Right renal pelvis (tissue), 4 donors: ENCODE data around the gene SKAP1. TPM values are rescaled to one million over a fixed set of nuclear protein-coding genes. Genes with fewer than 3 reads are reported as not detected.
"Not testable (repeated sequence)": the region's sequence is repeated elsewhere in the genome, so short reads cannot be mapped to it uniquely, and the experiment has no call there.

Experiments used
- DNase-seq, 4 donors: peaks; one replicate each; pipeline ENCODE4 v3.0.0-alpha.2; 2013; ENCODE audit warnings: low read depth in 4 of 4, low spot score in 3 of 4, missing footprints in 1 of 4
- polyA plus RNA-seq, 4 donors: library from polyadenylated mRNA; unstranded; fragments of 120-200 nt; gene quantifications; one replicate each; pipeline ENCODE4 v1.2.1, GENCODE V29; 2013; ENCODE audit not compliant: insufficient read length in 4 of 4

Gene SKAP1
- polyA plus RNA-seq, 4 donors: 10.5 to 12.8 (median 12.2) TPM

DNA sequence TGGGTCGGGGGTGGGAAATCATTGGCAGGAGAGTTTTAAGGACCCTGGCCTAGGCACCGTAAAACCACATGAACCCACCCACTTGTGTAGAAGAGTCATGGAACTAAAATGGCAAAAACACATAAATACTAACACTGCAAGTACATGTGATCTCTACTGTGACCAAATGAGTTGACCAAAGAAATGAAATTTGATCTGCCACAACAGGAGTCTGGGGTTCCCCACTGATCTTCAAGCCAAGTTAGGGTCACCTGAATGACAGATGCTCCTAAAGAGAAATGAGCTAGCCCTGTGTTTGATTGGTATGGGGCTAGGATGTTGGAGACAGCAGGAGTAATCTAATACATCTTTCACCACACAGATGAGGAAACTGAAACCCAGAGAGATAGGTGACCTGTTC lies 21.5 kb upstream of the SKAP1 start:
- no peak for DNase-seq

DNA sequence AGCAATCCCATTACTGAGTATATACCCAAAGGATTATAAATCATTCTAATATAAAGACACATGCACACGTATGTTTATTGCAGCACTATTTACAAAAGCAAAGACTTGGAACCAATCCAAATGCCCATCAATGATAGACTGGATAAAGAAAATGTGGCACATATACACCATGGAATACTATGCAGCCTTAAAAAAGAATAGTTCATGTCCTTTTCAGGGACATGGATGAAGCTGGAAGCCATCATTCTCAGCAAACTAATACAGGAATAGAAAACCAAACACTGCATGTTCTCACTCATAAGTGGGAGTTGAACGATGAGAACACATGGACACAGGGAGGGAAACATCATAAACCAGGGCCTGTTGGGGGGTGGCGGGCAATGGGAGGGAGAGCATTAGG lies 19.3 kb upstream of the SKAP1 start:
- DNase-seq: not testable (repeated sequence)

DNA sequence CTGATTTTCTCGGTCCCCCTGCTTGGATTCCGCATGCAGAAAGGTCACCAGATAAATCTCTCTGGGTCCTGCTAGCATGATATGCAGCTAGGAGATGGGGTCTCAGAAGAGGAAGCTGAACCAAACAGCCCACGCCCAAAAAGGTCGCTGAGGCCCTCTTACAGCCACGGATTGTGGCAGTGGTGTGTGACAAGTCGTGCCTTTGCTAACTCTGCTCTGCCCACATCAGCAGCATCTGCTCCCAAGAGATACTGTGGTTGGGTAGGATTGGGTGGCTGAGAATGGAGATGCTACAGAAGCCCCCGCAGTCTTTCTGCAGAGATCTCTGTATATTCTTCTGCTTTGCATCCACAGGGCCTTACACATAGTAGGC lies 15.2 kb upstream of the SKAP1 start:
- DNase-seq: no peak

DNA sequence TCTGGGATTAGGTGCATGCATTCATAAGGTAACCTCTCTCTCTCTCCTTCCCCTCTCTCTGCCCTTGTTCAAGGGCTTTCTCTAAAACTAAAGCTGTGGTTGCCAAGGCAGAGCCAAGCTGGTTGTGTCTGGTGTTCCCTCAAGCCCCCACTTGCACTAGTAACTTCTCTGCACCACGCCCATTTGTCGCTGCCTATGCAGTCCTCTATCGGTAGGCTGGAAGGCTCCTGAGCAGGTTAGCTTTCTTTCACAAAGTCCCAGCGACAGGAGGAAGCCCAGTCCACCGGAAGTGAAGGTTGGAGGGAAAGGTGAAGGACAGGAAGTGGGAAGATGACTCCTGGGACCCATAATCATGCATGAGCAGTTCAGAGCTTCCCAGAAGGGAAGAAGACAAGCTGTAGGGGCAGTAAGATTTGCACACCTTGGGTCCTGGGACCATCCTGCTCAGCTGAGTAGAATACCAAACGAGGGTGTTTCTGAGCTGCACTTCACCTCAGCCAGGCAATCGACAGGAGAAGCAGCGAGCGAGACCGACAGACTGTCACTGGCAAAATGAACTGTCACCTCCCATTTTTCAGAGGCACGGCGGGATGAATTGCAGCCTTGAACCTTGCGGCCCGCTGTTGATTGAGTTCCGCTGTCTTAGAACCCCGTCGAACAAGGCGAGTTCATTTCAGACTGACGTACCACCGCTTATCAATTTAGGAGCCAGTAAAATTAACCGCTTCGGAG lies 14.7 kb upstream of the SKAP1 start:
- no peak for DNase-seq

DNA sequence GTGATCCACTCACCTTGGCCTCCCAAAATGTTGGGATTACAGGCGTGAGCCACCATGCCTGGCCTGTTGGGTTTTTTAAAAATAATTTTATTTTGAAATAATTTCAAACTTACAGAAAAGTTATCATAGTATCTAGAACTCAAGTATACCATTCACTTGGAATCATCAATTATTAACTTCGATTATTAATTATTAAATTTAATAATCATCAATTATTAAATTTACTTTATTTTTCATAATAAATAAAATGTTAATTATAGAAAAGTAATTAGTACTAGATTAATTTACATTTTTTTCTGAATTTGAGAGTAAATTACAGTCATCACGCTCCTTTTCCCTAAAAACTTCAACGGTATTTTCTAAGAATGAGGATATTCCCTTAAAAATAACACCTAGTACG lies 13.7 kb upstream of the SKAP1 start:
- DNase-seq: no peak

DNA sequence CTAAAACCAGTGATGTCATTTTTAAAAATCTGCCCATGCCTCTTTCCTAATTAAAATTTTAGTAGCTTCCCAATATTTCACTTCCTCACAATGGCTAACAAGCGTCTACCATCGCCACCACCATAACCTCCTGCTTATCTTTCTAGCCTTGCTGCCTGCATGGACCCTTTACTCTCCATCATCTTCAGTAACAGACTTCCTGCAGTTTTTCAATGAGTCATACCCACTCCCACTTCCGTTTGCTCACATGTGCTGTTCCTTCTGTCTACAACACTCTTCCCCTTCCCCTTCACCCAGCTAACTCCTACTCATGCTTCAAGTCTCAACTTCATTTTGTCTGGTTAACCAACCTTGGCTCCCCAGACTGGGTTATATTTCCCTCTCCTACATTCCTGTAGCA lies 12.8 kb upstream of the SKAP1 start:
- DNase-seq: no peak

DNA sequence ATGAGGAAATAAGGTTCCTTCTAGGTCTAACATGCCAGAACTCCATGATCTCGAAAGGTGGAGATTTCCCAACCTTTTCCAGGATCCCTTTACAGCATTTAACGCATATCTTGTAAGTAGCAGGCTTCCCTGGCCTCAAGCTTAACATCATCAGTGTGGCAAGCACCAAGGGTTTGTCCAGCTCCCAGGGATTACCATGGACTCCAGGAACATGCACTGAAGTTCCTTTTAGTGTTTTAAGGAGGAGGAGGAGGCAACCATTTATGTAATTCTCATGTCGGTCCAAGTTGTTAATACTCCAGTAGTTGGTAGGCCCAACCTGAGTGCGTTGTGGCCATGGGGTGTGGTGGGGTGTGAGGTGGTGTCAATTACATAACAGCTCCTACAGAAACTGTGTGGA lies 11.8 kb upstream of the SKAP1 start:
- no peak for DNase-seq

DNA sequence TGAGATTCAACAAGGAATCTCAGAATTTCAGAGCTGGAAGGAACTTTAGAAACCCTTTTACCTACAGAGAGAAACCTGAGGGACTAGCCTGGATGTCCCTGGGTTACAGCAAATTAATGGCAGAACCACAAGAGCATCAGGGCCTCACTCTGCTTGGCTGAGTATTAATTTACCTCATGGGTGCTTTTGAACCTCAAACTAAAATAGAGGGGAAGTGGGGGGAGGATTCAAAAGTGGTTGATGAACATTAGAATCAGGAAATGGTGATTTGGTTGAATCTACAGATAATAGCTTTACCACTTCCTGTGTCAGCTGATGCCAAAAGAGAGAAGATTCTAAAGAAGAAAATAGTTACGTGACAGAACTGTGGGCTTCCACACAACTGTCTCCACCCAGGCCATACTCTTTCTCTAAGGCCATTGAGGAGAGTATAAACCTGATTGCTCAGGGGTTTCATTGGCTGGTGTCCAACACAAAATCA lies 11.3 kb upstream of the SKAP1 start:
- DNase-seq: no peak

DNA sequence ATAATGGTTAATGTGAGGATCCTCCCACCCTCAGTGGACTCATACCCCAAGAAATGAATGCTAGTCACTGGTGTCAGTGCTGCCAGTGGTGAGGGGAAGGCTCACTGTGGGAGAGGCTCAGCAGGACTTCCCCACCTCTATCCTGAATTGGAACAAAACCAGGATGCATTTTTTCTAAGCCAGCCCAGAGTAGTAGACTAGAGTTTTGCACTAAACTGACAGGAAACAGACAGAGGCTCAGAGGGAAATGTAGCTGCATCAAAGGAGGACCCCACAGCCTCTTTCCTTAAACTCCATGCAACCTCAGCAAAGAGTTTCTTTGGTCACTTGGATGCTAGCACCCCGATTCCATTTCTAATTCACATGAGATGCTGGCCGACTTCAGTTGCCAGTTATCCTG lies 10.7 kb upstream of the SKAP1 start:
- no peak for DNase-seq

DNA sequence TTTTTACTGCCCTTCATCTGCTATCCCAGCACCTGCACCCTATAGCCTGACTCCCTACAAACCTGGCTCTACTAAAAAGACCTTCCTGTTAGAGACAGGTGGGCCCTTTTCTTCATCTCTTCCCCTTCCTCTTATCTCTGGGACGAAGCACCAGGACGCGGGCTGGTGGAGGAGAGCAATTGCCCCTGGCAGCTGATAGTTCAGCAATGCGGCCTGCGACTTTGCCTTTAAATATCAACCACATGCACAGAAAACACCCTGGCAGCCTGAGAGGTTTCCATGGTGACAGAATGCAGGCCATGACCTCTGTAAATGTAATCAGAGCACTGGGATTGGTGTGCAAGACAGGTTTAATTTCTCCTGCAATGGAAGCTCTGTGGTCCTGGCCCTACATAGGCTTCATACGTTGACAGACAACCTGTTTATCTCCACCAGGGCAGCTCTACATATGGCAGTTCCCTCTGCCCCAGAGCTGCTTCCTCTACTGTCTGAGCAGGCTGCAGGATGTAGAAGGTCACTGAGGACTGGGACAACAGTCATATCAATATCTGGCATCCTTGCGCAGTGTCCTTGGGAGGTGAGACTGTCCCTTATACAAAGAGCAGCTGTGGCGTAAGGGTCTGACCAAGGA lies 10.0 kb upstream of the SKAP1 start:
- DNase-seq: peak in 1 of 4 donors; percentile 58

DNA sequence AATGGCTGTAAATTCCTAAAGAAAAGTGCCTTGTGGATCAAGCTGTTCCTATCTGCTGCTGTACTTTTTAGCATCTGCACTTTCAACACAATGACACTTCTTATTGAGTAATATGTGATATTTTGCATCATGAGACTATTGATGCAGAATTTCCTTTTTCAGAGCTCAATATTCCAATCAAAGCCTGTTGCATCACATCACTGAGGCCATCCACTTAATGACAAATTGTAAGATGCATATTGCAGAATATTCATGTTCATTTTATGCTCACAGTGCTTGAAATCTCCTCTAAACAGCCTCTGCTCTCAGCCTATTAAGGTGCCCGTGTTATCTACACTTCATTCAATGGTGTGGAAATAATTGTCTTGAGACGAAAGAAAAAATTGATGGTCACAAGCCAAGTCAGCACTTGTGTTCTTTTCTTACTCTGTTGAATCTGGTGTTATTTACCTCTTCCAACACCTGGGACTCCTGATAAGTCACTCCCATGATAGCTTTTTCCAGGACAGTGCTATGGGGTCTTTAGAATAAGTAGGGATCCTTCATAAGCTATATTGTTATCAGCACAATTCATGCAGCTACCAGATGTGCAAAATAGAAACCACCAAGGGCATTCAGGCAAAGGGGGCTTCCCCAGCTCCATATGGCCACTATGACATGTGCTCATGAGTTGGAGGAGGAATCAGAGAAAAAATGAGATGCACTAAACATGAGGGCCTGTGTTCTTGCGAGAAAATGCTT lies 9.3 kb upstream of the SKAP1 start:
- no peak for DNase-seq

DNA sequence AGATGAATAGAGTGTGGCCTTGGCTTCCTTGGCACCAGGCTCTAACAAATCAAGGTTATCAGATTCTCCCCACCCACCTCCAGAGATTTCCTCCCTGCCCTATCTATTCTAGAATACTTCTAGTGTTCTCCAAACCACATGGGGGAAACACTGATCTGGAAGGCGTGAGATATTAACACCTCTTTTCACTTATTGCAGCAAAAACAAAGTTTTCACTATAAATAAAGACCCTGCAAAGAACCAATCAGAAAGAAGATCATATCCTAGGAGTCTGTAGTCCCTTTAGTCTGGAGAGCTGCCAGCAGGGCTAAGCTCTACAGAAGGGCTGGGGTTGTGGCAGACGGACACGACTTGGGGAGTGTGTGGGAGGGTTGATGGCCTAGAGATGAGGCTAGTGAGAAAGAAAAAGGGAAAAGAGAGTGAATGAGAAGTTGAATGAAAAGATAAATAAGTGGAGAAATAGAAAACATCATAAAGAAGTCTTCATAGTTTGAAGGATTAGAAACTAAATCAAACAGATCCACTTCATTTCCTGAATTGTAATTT lies 8.6 kb upstream of the SKAP1 start:
- DNase-seq: no peak

DNA sequence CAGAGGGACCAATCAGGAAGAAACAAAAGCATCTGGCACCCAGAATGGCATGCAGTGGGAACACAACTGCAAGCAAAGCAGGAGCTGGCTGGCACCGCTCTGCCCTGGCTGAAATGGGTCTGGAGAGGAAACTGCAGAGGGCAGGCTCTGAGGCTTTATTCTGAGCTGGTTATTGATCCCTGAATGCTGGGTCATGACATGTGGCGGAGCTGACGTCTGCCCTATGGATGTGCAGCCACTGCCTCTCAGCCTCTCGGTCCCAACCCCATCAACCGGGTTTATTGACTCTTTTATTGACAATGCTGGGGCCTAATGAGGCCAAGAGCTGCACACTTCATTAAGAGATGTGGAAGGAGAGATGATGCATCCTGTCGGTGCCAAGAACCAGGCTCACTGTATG lies 3.9 kb upstream of the SKAP1 start:
- no peak for DNase-seq

DNA sequence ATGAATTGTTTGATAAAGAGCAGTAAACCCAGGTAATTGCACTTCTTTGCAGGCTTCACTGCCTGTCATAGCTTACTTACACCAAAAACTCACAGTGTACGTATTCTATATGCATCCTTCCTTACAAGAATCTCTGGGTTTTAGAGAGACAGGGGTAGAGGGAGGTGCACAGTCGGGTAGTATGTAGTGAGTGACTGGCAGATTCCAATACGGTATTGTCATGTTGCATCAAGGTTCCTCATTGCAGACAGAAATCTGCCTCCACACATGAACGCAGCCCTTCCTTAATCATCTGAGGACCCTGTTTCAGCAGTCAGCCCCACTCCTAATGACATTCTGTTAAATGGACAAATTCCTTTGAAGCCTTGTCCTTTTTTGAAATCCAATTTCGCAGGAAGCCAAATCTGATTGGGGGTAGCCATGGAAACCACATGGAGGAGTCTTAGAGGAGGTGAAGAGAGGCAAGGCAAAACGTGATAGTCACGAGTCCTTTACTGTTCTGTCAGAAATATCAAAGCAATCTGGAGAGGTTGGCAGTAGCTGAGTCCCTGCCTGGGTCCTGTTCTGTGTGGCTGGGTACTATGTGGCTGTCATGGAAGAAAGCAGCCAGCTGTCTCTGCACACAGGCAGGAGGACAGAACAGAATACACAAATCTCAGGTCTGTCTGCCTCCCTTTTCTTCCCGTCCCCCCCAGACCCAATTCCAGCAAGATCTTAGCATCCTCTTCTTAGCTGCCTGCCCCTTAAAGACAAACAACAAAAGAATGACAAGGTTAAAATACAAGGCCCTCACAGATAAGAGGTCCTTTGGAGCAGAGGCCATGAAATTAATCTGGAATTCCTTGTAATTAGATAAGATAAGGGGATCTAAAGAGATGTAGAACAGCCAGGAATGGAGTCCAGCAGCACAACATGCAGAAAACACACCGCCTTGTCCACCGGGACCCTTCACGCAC lies 3.1 kb upstream of the SKAP1 start:
- no peak for DNase-seq

DNA sequence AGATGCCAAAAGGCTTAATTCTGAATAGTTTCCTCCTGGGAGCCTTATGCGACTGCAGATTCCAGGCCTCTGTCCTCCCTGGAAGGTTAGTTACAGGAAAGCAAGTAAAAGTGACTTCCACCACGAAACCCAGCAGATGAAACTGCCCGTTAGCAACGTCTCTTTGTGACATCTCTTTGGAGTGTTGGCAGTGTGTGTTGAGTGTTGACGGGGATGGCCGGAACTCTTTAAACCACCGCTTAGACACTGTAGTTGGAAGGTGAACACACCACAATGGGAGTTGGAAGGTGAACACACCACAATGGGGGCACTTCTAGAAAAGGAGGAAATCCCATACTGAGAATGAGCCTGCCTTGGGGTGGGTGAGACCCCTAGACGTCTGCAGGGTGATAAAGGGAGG lies 858 bp downstream of the SKAP1 start:
- DNase-seq: no peak

DNA sequence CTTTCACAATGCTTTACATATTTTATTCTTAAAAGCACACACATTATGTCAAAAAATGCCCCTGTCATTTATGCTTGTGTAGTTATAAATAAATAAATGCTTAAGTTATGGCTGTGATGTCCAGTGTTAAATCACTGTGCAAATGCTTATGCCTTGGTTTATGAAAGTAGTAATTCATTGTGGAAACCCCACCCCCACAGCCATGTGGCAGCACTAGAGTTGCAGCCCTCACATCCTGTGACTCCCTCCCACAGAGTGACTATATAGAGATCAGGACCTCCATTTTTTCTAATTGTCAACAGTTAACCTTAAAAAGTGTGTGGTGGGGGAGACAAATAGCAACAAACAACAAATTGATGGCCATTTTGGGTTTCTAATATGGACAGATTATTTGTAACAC lies 2.4 kb downstream of the SKAP1 start:
- DNase-seq: no peak

DNA sequence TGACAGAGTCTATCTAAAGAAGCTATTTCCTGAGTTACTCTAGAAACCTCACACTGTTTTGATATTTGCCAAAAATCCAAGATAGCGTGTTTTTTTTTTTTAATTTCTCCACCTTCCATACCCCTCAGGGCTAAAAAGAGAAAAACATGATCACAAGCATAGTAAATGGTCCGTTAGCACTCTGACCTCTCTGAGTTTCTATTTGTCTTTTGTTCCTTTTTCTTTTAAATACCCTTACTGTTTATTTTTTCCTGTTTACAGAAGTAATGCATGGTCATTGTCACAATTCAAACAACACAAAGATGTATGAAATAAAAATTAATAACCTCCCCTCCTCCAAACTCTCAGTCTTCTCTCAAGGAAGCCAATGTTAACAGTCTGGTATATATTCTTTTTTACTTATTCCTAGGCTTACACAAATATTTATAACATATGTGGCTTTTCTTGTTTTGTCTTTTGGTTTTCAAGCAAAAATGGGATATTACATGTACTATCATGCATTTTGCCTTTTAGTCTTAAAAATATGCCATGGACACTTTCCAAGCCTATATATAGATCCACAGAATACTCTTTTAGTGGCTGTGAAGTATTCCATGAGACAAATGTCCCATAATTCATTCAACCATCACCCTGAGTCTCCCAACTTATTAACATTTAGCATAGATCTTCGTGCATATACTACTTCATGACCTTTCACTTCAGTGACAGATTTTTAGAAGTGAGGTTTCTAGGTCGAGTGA lies 3.1 kb downstream of the SKAP1 start:
- DNase-seq: no peak

DNA sequence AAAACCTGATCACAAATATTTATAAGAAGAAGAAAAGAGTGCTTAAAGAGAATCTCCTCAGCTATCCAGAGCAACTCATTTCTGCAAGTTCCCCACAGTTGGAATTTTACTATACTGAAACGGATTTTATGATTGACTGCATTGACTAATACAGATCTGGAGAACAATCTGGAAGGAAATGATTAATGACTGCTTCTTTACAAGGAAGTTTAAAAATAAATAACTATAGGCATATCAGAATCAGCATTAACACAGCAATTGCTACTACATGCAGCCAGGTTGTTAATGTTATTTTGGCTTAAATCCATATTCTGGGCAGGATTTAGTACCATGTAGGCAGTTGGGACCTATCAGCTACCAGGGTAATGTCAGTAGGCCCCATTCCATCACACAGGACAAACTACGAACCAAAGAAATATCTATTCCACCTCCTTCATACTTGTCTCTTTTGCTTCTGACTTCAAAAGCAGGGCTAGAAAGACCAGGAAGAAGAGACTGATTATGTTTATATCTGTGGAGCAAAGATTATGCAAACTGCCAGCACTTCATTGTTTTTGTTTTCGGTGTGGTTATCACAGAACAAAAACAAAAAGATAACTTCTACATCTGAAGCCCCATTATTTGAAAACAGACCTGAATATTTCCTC lies 3.9 kb downstream of the SKAP1 start:
- no peak for DNase-seq

DNA sequence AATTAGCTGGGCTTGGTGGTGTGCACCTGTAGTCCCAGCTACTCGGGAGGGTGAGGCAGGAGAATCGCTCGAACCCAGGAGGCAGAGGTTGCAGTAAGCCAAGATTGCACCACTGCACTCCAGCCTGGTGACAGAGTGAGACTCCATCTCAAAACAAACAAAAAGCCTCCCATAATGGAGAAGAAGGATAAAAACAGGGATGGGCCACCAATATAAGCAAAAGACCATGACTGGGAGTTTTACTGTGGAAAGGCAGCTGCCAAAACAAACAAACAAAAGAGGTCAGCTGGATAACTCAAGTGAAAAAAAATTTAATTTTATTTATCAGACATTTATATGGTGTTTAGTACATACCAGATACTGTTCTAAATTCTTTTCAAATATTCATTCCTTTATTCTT lies 8.0 kb downstream of the SKAP1 start:
- DNase-seq: not testable (repeated sequence)
